ENCODE data around the gene CCDC148.
"Not testable (repeated sequence)": the region's sequence is repeated elsewhere in the genome, so short reads cannot be mapped to it uniquely, and the experiment has no call there.

The CCDC148 gene

GRCh38 chr2:158291544-158292180 is 164.9 kb downstream of the CCDC148 start:
- no peak for DNase-seq (ENCODE audit: low spot score)

GRCh38 chr2:158290225-158290624 is 166.3 kb downstream of the CCDC148 start:
- no peak for DNase-seq (ENCODE audit: low spot score)

DNA sequence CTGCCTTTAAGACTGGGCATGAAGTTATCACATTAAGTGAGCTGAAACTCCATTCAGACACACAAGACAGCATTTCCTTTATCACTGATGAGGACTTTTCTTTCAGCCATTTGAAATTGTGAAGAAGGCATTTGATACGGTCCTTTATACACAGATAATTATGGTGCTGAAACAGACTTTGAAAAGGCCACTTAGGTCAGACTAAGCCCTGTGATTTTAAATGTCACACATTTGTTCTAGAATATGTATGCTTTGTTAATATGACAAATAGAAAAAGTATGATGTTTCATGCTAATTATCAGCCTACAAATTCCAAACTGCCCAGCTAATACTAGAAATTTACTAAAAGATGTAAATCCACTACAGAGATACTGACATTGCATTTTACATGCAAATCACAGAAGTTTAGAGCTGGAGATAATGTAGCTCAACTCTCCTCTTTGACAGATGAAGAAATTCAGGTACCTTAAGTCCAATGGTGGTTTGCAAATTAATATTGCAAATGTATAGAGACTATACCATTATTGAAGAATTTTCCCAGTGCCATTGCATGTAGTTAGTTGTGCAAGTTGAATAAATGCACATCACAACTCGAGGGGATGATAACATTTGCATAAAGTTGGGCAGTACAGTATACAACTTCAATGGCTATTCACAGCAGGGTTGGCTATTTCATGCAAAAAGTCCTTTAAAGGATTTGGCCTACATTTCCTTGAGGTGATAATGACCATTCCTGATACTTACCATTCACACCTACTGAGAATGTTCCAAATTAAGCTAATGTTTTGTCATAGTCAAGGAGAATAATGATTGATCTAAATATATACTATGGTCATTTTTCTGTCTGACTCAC is 179.7 kb downstream of the CCDC148 start:
- no peak for DNase-seq (ENCODE audit: low spot score)

DNA sequence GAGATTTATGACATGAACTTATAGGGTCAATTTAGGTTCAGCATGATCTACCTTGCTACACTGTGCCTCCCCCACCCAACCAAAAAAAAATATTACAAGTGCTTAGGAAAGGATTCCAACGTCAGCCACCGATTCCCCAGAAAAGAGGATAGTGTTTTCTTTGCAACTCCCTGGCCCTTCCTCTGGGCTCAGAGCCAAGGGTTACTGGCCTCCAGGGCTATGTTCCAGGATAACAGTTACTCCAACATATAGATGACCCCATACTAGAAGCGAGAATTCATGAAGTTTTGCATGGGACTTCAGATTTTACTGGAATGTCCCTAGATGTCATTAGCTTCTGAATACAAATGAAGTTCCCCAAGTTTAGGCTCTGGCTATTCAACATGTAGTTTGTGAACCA is 182.8 kb downstream of the CCDC148 start:
- no peak for DNase-seq (ENCODE audit: low spot score)

- DNase-seq (ENCODE audit: low spot score) = no peak
These were observed 186.0 kb downstream of the CCDC148 start for GRCh38 chr2:158270536-158270935.

- no peak for DNase-seq (ENCODE audit: low spot score)
These were observed 187.4 kb downstream of the CCDC148 start for GRCh38 chr2:158269143-158269542.

- no peak for DNase-seq (ENCODE audit: low spot score)
These were observed 190.4 kb downstream of the CCDC148 start for GRCh38 chr2:158266111-158266510.

DNA sequence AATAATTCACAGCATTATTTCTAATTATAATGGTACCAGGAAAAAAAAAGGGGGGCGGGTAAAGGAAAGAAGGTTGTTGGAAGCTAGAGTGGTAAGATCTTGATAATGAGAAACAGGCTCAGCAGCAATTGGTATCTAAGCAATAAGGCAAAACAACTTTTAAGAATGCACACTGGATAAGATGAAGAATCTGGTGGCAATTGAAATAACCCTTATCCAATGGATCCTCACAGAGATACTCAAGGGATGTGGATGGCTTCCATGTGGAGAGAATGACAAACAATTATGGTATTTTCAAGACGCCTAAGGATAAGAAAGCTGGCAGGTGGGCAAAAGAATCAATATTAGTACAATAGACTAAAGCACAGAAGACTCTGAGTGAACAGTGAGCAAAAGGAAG is 201.3 kb downstream of the CCDC148 start:
- no peak for DNase-seq (ENCODE audit: low spot score)

GRCh38 chr2:158253170-158253569 is 203.4 kb downstream of the CCDC148 start:
- DNase-seq (ENCODE audit: low spot score) = no peak

DNA sequence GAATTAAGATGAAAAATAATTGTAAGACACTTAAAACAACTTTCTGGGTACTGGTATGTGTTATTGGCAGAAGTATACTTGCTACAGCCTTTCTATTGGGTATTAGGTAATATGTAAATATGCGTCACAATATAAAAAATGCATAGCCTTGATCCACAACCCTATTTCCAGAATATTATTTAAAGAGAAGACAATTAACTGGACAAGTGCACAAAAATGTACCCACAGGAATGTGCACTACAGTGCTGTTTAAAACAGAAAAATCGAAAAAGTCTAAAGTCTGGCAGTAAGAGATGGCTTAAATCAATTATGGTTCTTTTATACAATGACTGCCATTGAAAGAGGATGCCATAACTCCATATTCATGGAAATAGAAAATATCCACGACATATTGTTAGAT is 205.2 kb downstream of the CCDC148 start:
- no peak for DNase-seq (ENCODE audit: low spot score)

DNA sequence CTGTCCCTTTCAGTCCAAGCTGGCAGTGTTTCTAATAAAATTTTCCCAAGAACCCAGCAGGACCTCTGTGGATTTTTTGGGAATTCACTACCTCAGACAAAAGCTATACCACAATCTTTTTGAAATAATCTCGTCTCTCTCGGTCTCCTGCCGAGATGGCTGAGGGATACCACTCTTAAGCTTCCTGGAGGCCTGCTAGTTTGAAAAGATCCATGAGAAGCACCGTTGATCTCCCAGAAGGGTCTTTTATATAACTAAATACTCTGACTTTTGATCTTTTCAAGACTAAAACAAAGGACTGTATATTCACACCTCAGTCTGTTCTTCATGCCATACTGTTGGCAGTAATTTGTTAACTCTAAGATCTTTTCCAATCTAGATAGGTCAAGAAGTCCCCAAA is 213.2 kb downstream of the CCDC148 start:
- DNase-seq (ENCODE audit: low spot score) = no peak

DNA sequence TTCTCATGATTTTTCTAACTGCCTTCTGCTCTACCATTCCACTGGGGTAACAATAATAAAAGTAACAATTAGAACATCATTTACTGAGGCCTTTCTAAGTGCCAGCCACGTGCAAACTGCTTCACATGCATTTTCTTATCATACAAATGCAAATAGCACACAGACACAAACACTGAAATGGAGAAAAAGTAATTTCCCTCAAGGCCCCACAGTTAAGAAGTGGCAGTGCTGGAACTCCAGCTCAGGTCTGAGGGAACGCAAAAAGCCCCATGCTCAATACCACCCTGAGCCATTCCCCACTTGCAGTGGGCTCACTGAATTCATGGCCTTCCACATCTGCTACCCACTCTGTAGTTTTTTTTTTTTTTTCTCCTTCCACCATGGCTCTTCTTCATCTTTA is 214.3 kb downstream of the CCDC148 start:
- DNase-seq (ENCODE audit: low spot score) = no peak

GRCh38 chr2:158240975-158241374 is 215.6 kb downstream of the CCDC148 start:
- DNase-seq (ENCODE audit: low spot score) = no peak

DNA sequence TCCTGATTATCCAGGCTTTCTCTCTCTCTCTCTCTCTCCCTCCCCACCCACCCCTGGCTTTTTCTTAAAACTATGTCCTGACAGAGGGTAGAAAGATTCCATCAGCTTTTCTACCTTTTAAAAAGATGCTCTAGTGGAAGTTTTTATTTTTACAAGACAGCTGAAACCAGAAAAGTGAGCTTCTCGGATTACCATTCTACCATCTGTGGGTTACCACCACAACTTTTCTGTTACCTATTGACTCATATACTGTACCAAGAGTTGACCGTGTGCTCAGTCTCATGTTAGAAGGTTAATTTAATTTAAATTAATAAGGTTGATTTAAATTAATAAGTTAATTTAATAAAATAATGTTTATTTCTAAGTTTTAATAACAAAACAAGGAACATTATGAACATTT is 217.3 kb downstream of the CCDC148 start:
- no peak for DNase-seq (ENCODE audit: low spot score)

- DNase-seq (ENCODE audit: low spot score) = no peak
These were observed 222.1 kb downstream of the CCDC148 start for GRCh38 chr2:158234497-158234896.

GRCh38 chr2:158232476-158232875 is 224.1 kb downstream of the CCDC148 start:
- no peak for DNase-seq (ENCODE audit: low spot score)

DNA sequence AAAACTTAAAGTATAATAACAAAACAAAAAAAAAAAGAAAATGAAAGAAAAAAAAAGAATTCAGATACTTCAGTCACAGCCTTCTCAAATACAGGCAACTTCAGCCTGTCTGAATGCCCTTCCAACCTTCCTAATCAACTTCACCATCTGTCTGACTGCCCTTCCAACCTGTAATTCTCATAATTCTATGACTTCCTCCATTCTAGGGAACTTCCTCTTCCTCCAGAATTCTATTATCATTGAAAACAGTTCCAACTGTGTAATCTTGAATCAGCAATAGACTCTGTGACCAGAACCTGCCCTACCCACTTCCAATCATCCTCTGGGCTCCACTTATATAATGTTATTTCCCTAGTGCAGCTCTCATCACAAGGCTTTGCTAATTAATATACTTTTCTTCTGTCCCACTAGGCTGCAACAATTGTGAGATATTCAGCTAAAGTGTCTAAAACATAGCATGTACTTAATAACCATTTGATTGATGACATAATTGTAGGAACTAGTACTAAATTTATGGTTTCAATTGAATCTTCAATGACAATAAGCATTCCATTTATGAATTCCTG is 227.5 kb downstream of the CCDC148 start:
- no peak for DNase-seq (ENCODE audit: low spot score)

- DNase-seq (ENCODE audit: low spot score) = not testable (repeated sequence)
These were observed 233.5 kb downstream of the CCDC148 start for GRCh38 chr2:158223066-158223465.

GRCh38 chr2:158221063-158222020 is 235.2 kb downstream of the CCDC148 start:
- DNase-seq (ENCODE audit: low spot score) = no peak

DNA sequence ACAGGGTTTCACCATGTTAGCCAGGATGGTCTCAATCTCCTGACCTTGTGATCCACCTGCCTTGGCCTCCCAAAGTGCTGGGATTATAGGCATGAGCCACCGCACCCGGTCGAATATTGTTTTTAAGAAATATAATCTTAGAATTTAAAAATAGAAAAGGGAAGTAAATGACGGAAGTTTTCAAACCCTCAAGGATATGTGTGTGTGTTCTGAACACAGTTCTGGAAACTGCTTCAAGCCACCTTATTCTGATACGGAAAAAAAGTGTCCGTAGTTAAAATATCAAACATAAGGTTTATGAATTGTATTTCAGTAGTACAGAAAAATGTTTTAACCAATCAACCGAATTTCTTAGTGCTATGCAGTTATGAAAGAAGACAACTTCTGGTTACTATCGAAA is 239.0 kb downstream of the CCDC148 start:
- DNase-seq (ENCODE audit: low spot score) = no peak

DNA sequence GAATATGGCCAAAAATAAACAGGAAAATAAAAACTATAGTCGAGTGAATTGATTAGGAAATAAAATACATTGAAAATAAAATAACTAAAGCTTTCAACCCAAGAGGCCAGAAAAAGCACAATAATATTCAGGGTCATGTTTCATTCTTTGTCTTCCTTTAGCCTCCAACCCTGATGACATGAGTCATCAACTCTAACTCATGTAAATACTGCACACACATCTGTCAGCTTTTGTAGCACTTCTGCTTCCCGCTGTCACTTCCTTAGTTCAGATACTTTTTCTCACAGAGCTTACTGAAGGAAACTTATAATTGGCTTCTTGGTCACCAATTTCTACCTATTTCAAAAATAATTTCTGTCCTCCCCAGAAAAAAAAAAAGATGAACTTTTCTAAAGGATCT is 242.1 kb downstream of the CCDC148 start:
- DNase-seq (ENCODE audit: low spot score) = no peak

GRCh38 chr2:158213773-158214172 is 242.8 kb downstream of the CCDC148 start:
- no peak for DNase-seq (ENCODE audit: low spot score)
